ENCODE measurements around the gene ERICH4.
"Not testable (repeated sequence)": the region's sequence is repeated elsewhere in the genome, so short reads cannot be mapped to it uniquely, and the experiment has no call there.

ERICH4 gene

GRCh38 chr19:41476583-41476982 is 33.6 kb downstream of the ERICH4 start:
- no peak for DNase-seq

GRCh38 chr19:41478171-41478570 is 35.2 kb downstream of the ERICH4 start:
- DNase-seq, result no peak

GRCh38 chr19:41478875-41479756 is 36.2 kb downstream of the ERICH4 start:
- DNase-seq, result no peak

GRCh38 chr19:41479757-41480191 is 36.8 kb downstream of the ERICH4 start:
- DNase-seq, result no peak

- no peak for DNase-seq
Observed at GRCh38 chr19:41480336-41480735, 37.4 kb downstream of the ERICH4 start.

GRCh38 chr19:41484822-41485221 is 41.9 kb downstream of the ERICH4 start:
- no peak for DNase-seq

GRCh38 chr19:41486953-41487352 is 44.0 kb downstream of the ERICH4 start:
- DNase-seq, result not testable (repeated sequence)

GRCh38 chr19:41492843-41493242 is 49.9 kb downstream of the ERICH4 start:
- no peak for DNase-seq
